ENCODE measurements around the gene PFKP. TPM values are rescaled to one million over a fixed set of nuclear protein-coding genes. Genes with fewer than 3 reads are reported as not detected.
A peak's percentile ranks its signal among the peaks of the same experiment; 100 is the strongest.

PFKP gene
- total RNA-seq, 4 donors from 2014 or later: 56.6 to 154 (median 115) TPM

DNA sequence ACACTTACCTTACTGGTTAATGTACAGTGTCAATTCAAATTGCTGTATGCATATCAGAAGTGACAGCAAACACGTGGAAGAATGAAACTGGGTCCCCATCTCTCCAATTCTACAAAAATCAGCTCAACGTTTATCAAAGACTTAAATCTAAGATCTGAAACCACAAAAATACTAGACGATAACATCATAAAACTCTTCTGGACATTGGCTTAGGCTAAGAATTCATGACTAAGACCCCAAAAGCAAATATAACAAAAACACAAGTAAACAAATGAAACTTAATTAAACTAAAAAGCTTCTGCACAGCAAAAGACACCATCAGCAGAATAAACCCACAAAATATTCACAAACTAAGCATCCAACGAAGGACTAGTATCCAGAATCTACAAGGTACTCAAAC is 35.9 kb upstream of the PFKP start:
- WGBS, 2 donors: 72 to 87% methylated on average over 4 of the region's 4 CpGs
- TF ChIP-seq, protein P1, sequence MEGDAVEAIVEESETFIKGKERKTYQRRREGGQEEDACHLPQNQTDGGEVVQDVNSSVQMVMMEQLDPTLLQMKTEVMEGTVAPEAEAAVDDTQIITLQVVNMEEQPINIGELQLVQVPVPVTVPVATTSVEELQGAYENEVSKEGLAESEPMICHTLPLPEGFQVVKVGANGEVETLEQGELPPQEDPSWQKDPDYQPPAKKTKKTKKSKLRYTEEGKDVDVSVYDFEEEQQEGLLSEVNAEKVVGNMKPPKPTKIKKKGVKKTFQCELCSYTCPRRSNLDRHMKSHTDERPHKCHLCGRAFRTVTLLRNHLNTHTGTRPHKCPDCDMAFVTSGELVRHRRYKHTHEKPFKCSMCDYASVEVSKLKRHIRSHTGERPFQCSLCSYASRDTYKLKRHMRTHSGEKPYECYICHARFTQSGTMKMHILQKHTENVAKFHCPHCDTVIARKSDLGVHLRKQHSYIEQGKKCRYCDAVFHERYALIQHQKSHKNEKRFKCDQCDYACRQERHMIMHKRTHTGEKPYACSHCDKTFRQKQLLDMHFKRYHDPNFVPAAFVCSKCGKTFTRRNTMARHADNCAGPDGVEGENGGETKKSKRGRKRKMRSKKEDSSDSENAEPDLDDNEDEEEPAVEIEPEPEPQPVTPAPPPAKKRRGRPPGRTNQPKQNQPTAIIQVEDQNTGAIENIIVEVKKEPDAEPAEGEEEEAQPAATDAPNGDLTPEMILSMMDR (IDR thresholded peaks at IDR 0.05): no peak
- TF ChIP-seq POLR2A (IDR thresholded peaks at IDR 0.05): no peak

GRCh38 chr10:3033925-3034324 is 33.4 kb upstream of the PFKP start:
- 37 to 48% methylated on average over 5 of the region's 5 CpGs for WGBS, 2 donors
- Histone ChIP-seq H3K9me3 (no peaks in the 10 kb centered on the region), H3K4me3 (replicated peaks in 1 of 3) (no peak overlapping the region), H3K27me3 (no peaks in the 10 kb centered on the region), H3K4me1 (peaks cover 0 to 9% of the 10 kb centered on the region in 2 donors), H3K36me3 (no peaks in the 10 kb centered on the region), H3K27ac (no peak overlapping the region)
- no peak for TF ChIP-seq POLR2A (IDR thresholded peaks at IDR 0.05)
- TF ChIP-seq, protein P1 (IDR thresholded peaks at IDR 0.05): no peak
- DNase-seq: peak; percentile 38 to 45
- intact Hi-C loops (cut with DNase I): no loop called here

More for the DNA sequence above, 35.9 kb upstream of the PFKP start:
- intact Hi-C loops (cut with DNase I): no loop called here
- Histone ChIP-seq H3K4me3 (replicated peaks in 1 of 3) (no peak overlapping the region), H3K27ac (no peak overlapping the region), H3K36me3 (no peaks in the 10 kb centered on the region), H3K27me3 (no peaks in the 10 kb centered on the region), H3K9me3 (no peaks in the 10 kb centered on the region), H3K4me1 (peaks cover 0 to 9% of the 10 kb centered on the region in 2 donors)
- no peak for DNase-seq

DNA sequence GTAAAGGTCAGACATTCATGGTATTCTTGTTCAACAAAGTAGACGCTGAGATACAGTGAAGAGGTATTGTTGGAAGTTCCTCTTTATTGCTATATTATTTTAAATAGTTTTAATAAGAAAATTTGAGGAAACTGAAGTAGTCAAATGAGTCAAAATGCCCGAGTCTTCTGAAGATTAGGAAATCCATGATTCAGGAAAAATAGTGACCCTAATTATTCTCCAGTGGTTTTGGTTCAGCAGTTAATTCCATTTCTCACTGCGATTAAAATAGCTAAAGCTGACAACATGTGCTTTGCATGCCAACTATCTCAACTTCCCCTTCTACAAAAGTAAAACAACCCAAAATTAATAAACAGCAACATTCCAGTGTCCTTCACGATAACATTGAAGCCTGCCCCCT is 32.7 kb upstream of the PFKP start:
- no peak for TF ChIP-seq POLR2A (IDR thresholded peaks at IDR 0.05)
- TF ChIP-seq, protein P1 (IDR thresholded peaks at IDR 0.05): no peak
- H3K9me3 ChIP-seq: no peaks in the 10 kb centered on the region
- no peaks in the 10 kb centered on the region for H3K27me3 ChIP-seq
- peaks cover 0 to 9% of the 10 kb centered on the region in 2 donors for H3K4me1 ChIP-seq
- no peaks in the 10 kb centered on the region for H3K36me3 ChIP-seq
- WGBS, 2 donors: 61 to 68% methylated on average over 4 of the region's 4 CpGs
- DNase-seq: no peak
- no peak overlapping the region for H3K4me3 ChIP-seq (replicated peaks in 1 of 3)
- H3K27ac ChIP-seq: no peak overlapping the region
- intact Hi-C loops (cut with DNase I): no loop called here

DNA sequence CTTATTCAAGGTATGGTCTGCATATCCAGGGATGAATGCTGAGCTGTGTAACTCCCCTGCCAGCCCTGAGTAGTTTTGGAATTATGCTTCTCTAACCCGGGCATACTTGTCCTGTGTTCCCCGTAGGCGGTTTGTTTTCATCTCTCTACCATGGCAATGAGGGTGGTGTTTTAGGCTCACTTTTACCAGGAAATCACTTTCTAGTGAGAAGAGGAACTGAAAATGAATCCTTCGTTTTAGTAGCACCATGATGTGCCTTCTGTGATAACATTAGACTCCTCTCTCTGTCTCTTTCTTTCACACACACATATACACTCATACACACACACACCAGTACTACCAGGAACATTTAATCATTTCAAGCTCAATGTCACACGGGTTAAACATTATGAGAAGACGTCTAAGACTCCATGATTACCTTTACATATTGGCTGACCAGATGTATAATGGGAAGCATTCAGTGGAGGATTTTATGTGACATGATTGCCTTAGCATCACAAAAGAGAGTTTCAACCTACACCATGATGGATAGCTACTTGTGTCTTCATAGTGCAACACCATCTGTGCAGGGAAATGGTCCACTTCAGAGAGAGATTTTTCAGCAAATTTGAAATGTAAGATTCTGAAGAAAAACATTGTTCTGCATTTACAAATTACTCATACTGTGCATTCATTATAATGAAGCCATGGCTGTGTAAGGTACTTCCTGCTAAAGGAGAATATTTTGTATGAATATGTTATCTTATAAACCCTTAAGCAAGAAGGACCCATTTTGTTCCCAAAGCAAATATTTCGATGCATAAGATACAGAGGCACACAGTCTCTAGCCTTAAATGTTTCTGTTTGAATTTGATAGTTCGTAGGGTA is 31.0 kb upstream of the PFKP start:
- intact Hi-C loops (cut with DNase I): no loop called here
- TF ChIP-seq, protein P1 (IDR thresholded peaks at IDR 0.05): no peak
- TF ChIP-seq POLR2A (IDR thresholded peaks at IDR 0.05): no peak
- WGBS, 2 donors: 73 to 80% methylated on average over 8 of the region's 8 CpGs

GRCh38 chr10:3037182-3037581 is 30.2 kb upstream of the PFKP start:
- Histone ChIP-seq H3K9me3 (no peaks in the 10 kb centered on the region), H3K4me1 (peaks cover 0 to 9% of the 10 kb centered on the region in 2 donors), H3K27ac (no peak overlapping the region), H3K27me3 (no peaks in the 10 kb centered on the region), H3K36me3 (no peaks in the 10 kb centered on the region), H3K4me3 (replicated peaks in 1 of 3) (no peak overlapping the region)
- TF ChIP-seq, protein P1 (IDR thresholded peaks at IDR 0.05): no peak
- no peak for TF ChIP-seq POLR2A (IDR thresholded peaks at IDR 0.05)
- no peak for DNase-seq
- WGBS, 2 donors: 93 to 100% methylated on average over 2 to 4 of the region's 4 CpGs
- intact Hi-C loops (cut with DNase I): no loop called here

More for the DNA sequence above, 31.0 kb upstream of the PFKP start:
- Histone ChIP-seq H3K4me3 (replicated peaks in 1 of 3) (no peak overlapping the region), H3K4me1 (peaks cover 0 to 9% of the 10 kb centered on the region in 2 donors), H3K9me3 (no peaks in the 10 kb centered on the region), H3K36me3 (no peaks in the 10 kb centered on the region), H3K27ac (no peak overlapping the region), H3K27me3 (no peaks in the 10 kb centered on the region)
- no peak for DNase-seq
